ENCODE measurements around the gene CCDC6. TPM values are rescaled to one million over a fixed set of nuclear protein-coding genes. Genes with fewer than 3 reads are reported as not detected.

CCDC6 gene
- total RNA-seq, 8 experiments from 2014 or later, result 10.6 to 94.0 (median 18.4) TPM

- Histone ChIP-seq H3K27ac (no peak overlapping the region), H3K4me1 (replicated peaks in 1 of 2) (no peaks in the 10 kb centered on the region), H3K4me3 (no peak overlapping the region)
- no peak for ATAC-seq (replicated peaks in 6 of 8)
- in situ Hi-C loops (cut with MboI; ENCODE audit: low pct_unique_long_range_greater_than_20kb in 2 of 9, low sequenced_read_pairs in 9 of 9, unreplicated experiment in 9 of 9), result loop anchor here in 2 of 9 experiments (25.0 kb wide), 1 partner anchor 208 kb away; no protein-coding TSS in a partner anchor
- 40 to 100% (median 100%) methylated on average over 1 to 3 of the region's 3 CpGs; no CpG with 5 or more reads in 1 of the 10 experiments for WGBS, 10 experiments
These were observed 76.8 kb downstream of the CCDC6 start for GRCh38 chr10:59829601-59830000.

GRCh38 chr10:59829024-59829423 lies 77.3 kb downstream of the CCDC6 start:
- no peak for ATAC-seq (replicated peaks in 6 of 8)
- 17 to 83% (median 71%) methylated on average over 1 of the region's 1 CpG; no CpG with 5 or more reads in 6 of the 10 experiments for WGBS, 10 experiments
- H3K4me3 ChIP-seq, result no peak overlapping the region
- no peak overlapping the region for H3K27ac ChIP-seq
- no peaks in the 10 kb centered on the region for H3K4me1 ChIP-seq (replicated peaks in 1 of 2)
- in situ Hi-C loops (cut with MboI; ENCODE audit: low pct_unique_long_range_greater_than_20kb in 2 of 9, low sequenced_read_pairs in 9 of 9, unreplicated experiment in 9 of 9), result loop anchor here in 2 of 9 experiments (25.0 kb wide), 1 partner anchor 208 kb away; no protein-coding TSS in a partner anchor

- Histone ChIP-seq H3K27ac (no peak overlapping the region), H3K4me3 (no peak overlapping the region), H3K4me1 (replicated peaks in 1 of 2) (no peaks in the 10 kb centered on the region)
- no peak for ATAC-seq (replicated peaks in 6 of 8)
- in situ Hi-C loops (cut with MboI; ENCODE audit: low pct_unique_long_range_greater_than_20kb in 2 of 9, low sequenced_read_pairs in 9 of 9, unreplicated experiment in 9 of 9), result loop anchor here in 2 of 9 experiments (25.0 kb wide), 1 partner anchor 211 kb away; no protein-coding TSS in a partner anchor
These were observed 80.4 kb downstream of the CCDC6 start for GRCh38 chr10:59825932-59826331.

GRCh38 chr10:59823751-59824150 lies 82.6 kb downstream of the CCDC6 start:
- no peaks in the 10 kb centered on the region for H3K4me1 ChIP-seq (replicated peaks in 1 of 2)
- no peak overlapping the region for H3K4me3 ChIP-seq
- in situ Hi-C loops (cut with MboI; ENCODE audit: low pct_unique_long_range_greater_than_20kb in 2 of 9, low sequenced_read_pairs in 9 of 9, unreplicated experiment in 9 of 9), result loop anchor here in 3 of 9 experiments (25.0 kb wide), 1 partner anchor 186 kb away; no protein-coding TSS in a partner anchor
- H3K27ac ChIP-seq, result no peak overlapping the region
- ATAC-seq (replicated peaks in 6 of 8), result no peak

- in situ Hi-C loops (cut with MboI; ENCODE audit: low pct_unique_long_range_greater_than_20kb in 2 of 9, low sequenced_read_pairs in 9 of 9, unreplicated experiment in 9 of 9), result loop anchor here in 3 of 9 experiments (25.0 kb wide), 1 partner anchor 186 kb away; no protein-coding TSS in a partner anchor
- no peak for ATAC-seq (replicated peaks in 6 of 8)
- no peaks in the 10 kb centered on the region for H3K4me1 ChIP-seq (replicated peaks in 1 of 2)
- H3K4me3 ChIP-seq, result no peak overlapping the region
- H3K27ac ChIP-seq, result no peak overlapping the region
- 83 to 100% (median 99%) methylated on average over 1 to 5 of the region's 6 CpGs; no CpG with 5 or more reads in 4 of the 10 experiments for WGBS, 10 experiments
These were observed 83.2 kb downstream of the CCDC6 start for GRCh38 chr10:59823111-59823510.

- no peak for ATAC-seq (replicated peaks in 6 of 8)
- in situ Hi-C loops (cut with MboI; ENCODE audit: low pct_unique_long_range_greater_than_20kb in 2 of 9, low sequenced_read_pairs in 9 of 9, unreplicated experiment in 9 of 9), result loop anchor here in 3 of 9 experiments (25.0 kb wide), 1 partner anchor 183 kb away; no protein-coding TSS in a partner anchor
- WGBS, 10 experiments, result 79 to 100% (median 92%) methylated on average over 2 to 5 of the region's 5 CpGs; no CpG with 5 or more reads in 1 of the 10 experiments
- Histone ChIP-seq H3K27ac (no peak overlapping the region), H3K4me1 (replicated peaks in 1 of 2) (no peaks in the 10 kb centered on the region), H3K4me3 (no peak overlapping the region)
These were observed 85.9 kb downstream of the CCDC6 start for GRCh38 chr10:59820471-59820870.

- H3K4me1 ChIP-seq (replicated peaks in 1 of 2), result no peaks in the 10 kb centered on the region
- H3K27ac ChIP-seq, result no peak overlapping the region
- 20 to 100% (median 97%) methylated on average over 1 to 2 of the region's 2 CpGs; no CpG with 5 or more reads in 2 of the 10 experiments for WGBS, 10 experiments
- ATAC-seq (replicated peaks in 6 of 8), result peak in 1 of 8 experiments; percentile 58
- in situ Hi-C loops (cut with MboI; ENCODE audit: low pct_unique_long_range_greater_than_20kb in 2 of 9, low sequenced_read_pairs in 9 of 9, unreplicated experiment in 9 of 9), result loop anchor here in 3 of 9 experiments (25.0 kb wide), 1 partner anchor 182 kb away; no protein-coding TSS in a partner anchor
- no peak overlapping the region for H3K4me3 ChIP-seq
These were observed 86.7 kb downstream of the CCDC6 start for GRCh38 chr10:59819683-59820082.

GRCh38 chr10:59819265-59819664 lies 87.1 kb downstream of the CCDC6 start:
- WGBS, 10 experiments, result 83 to 100% (median 100%) methylated on average over 1 of the region's 1 CpG; no CpG with 5 or more reads in 1 of the 10 experiments
- ATAC-seq (replicated peaks in 6 of 8), result no peak
- H3K4me1 ChIP-seq (replicated peaks in 1 of 2), result no peaks in the 10 kb centered on the region
- H3K27ac ChIP-seq, result no peak overlapping the region
- no peak overlapping the region for H3K4me3 ChIP-seq
- in situ Hi-C loops (cut with MboI; ENCODE audit: low pct_unique_long_range_greater_than_20kb in 2 of 9, low sequenced_read_pairs in 9 of 9, unreplicated experiment in 9 of 9), result loop anchor here in 3 of 9 experiments (25.0 kb wide), 1 partner anchor 182 kb away; no protein-coding TSS in a partner anchor

GRCh38 chr10:59817773-59818172 lies 88.6 kb downstream of the CCDC6 start:
- 90 to 100% (median 99%) methylated on average over 2 to 6 of the region's 6 CpGs; no CpG with 5 or more reads in 4 of the 10 experiments for WGBS, 10 experiments
- ATAC-seq (replicated peaks in 6 of 8), result no peak
- Histone ChIP-seq H3K27ac (no peak overlapping the region), H3K4me1 (replicated peaks in 1 of 2) (peaks cover 0 to under 1% of the 10 kb centered on the region in 2 donors), H3K4me3 (no peak overlapping the region)
- in situ Hi-C loops (cut with MboI; ENCODE audit: low pct_unique_long_range_greater_than_20kb in 2 of 9, low sequenced_read_pairs in 9 of 9, unreplicated experiment in 9 of 9), result loop anchor here in 3 of 9 experiments (25.0 kb wide), 1 partner anchor 180 kb away; no protein-coding TSS in a partner anchor

GRCh38 chr10:59814878-59815277 lies 91.5 kb downstream of the CCDC6 start:
- no peak for ATAC-seq (replicated peaks in 6 of 8)
- WGBS, 10 experiments, result 75 to 100% (median 100%) methylated on average over 1 to 3 of the region's 3 CpGs
- in situ Hi-C loops (cut with MboI; ENCODE audit: low pct_unique_long_range_greater_than_20kb in 2 of 9, low sequenced_read_pairs in 9 of 9, unreplicated experiment in 9 of 9), result loop anchor here in 3 of 9 experiments (25.0 kb wide), 1 partner anchor 178 kb away; no protein-coding TSS in a partner anchor
- Histone ChIP-seq H3K27ac (no peak overlapping the region), H3K4me3 (no peak overlapping the region), H3K4me1 (replicated peaks in 1 of 2) (peaks cover 0 to 4% of the 10 kb centered on the region in 2 donors)

GRCh38 chr10:59812519-59813122 lies 93.7 kb downstream of the CCDC6 start:
- ATAC-seq (replicated peaks in 6 of 8), result peak in 1 of 8 experiments; percentile 70
- in situ Hi-C loops (cut with MboI; ENCODE audit: low pct_unique_long_range_greater_than_20kb in 2 of 9, low sequenced_read_pairs in 9 of 9, unreplicated experiment in 9 of 9), result loop anchor here in 3 of 9 experiments (25.0 kb wide), 1 partner anchor 175 kb away; no protein-coding TSS in a partner anchor
- WGBS, 10 experiments, result 81 to 100% (median 89%) methylated on average over 1 to 7 of the region's 7 CpGs
- Histone ChIP-seq H3K4me3 (no peak overlapping the region), H3K27ac (no peak overlapping the region), H3K4me1 (replicated peaks in 1 of 2) (peaks cover 0 to 4% of the 10 kb centered on the region in 2 donors)

- Histone ChIP-seq H3K27ac (no peak overlapping the region), H3K4me1 (replicated peaks in 1 of 2) (peaks cover 0 to 4% of the 10 kb centered on the region in 2 donors), H3K4me3 (no peak overlapping the region)
- WGBS, 10 experiments, result 93 to 100% (median 100%) methylated on average over 1 to 2 of the region's 2 CpGs; no CpG with 5 or more reads in 2 of the 10 experiments
- in situ Hi-C loops (cut with MboI; ENCODE audit: low pct_unique_long_range_greater_than_20kb in 2 of 9, low sequenced_read_pairs in 9 of 9, unreplicated experiment in 9 of 9), result loop anchor here in 4 of 9 experiments (10.0 to 25.0 kb wide), 2 partner anchors 172 to 185 kb away; no protein-coding TSS in a partner anchor
- ATAC-seq (replicated peaks in 6 of 8), result no peak
These were observed 96.7 kb downstream of the CCDC6 start for GRCh38 chr10:59809644-59809974.

- Histone ChIP-seq H3K4me1 (replicated peaks in 1 of 2) (peaks cover 0 to 4% of the 10 kb centered on the region in 2 donors), H3K4me3 (no peak overlapping the region), H3K27ac (no peak overlapping the region)
- ATAC-seq (replicated peaks in 6 of 8), result peak; percentile 44 to 94 (median 74)
- in situ Hi-C loops (cut with MboI; ENCODE audit: low pct_unique_long_range_greater_than_20kb in 2 of 9, low sequenced_read_pairs in 9 of 9, unreplicated experiment in 9 of 9), result loop anchor here in 4 of 9 experiments (10.0 to 25.0 kb wide), 2 partner anchors 172 to 184 kb away; no protein-coding TSS in a partner anchor
- WGBS, 10 experiments, result 58 to 100% (median 81%) methylated on average over 1 to 5 of the region's 5 CpGs; no CpG with 5 or more reads in 1 of the 10 experiments
These were observed 97.3 kb downstream of the CCDC6 start for GRCh38 chr10:59808896-59809643.
